Caki2 (cell line): ENCODE data around the gene MACROD1. TPM values are rescaled to one million over a fixed set of nuclear protein-coding genes. Genes with fewer than 3 reads are reported as not detected.

Experiments used
- DNase-seq: peaks from one replicate; pipeline ENCODE4 v3.0.0-alpha.2; 2015; ENCODE audit warnings: low read depth
- in situ Hi-C: cut with HindIII; loops from 2 replicates; pipeline ENCODE4 v1.10.0; 2016; ENCODE audit warnings: low sequenced_read_pairs, low pct_unique_long_range_greater_than_20kb, mixed read lengths
- total RNA-seq: library from RNA; depleted of rRNA; stranded (reverse); fragments of >200 nt; shearing (Covaris generic); gene quantifications from 2 replicates; pipeline ENCODE4 v1.2.3, GENCODE V29; 2014; ENCODE audit warnings: low replicate concordance

MACROD1 gene
- total RNA-seq, 1 experiment from 2014 or later = 42.9 TPM

- in situ Hi-C loops = no loop called here
- DNase-seq = no peak
These were observed 159.5 kb downstream of the MACROD1 start for GRCh38 chr11:64006398-64006797.

DNA sequence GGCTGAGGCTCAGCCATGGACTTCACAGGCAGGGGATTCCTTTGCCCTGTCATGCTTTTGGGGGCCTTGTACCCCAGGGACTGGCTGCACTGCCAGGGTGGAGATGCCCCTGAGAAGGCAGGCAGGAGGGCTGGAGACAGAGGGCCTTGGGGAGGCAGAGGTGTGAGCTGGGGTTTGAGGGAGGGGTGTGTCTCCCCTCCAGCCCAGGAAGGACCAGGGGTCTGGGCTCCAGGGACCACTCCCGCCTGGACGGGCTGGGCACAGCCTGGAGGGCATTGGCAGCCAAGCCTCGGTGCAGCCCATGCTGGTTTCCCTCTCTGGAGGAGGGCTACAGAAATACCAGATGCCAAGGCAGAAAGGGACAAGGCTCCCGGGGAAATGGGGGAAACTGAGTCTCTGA, 160.2 kb downstream of the MACROD1 start:
- in situ Hi-C loops = no loop called here

GRCh38 chr11:64004590-64004984, 161.3 kb downstream of the MACROD1 start:
- DNase-seq = no peak
- in situ Hi-C loops = no loop called here

More for the DNA sequence above, 160.2 kb downstream of the MACROD1 start:
- no peak for DNase-seq

- in situ Hi-C loops = no loop called here
- DNase-seq = peak; percentile 68
These were observed 161.9 kb downstream of the MACROD1 start for GRCh38 chr11:64003807-64004589.

GRCh38 chr11:64001484-64002420, 164.2 kb downstream of the MACROD1 start:
- in situ Hi-C loops = no loop called here
- no peak for DNase-seq

- no peak for DNase-seq
- in situ Hi-C loops = no loop called here
These were observed 165.0 kb downstream of the MACROD1 start for GRCh38 chr11:64000740-64001483.

DNA sequence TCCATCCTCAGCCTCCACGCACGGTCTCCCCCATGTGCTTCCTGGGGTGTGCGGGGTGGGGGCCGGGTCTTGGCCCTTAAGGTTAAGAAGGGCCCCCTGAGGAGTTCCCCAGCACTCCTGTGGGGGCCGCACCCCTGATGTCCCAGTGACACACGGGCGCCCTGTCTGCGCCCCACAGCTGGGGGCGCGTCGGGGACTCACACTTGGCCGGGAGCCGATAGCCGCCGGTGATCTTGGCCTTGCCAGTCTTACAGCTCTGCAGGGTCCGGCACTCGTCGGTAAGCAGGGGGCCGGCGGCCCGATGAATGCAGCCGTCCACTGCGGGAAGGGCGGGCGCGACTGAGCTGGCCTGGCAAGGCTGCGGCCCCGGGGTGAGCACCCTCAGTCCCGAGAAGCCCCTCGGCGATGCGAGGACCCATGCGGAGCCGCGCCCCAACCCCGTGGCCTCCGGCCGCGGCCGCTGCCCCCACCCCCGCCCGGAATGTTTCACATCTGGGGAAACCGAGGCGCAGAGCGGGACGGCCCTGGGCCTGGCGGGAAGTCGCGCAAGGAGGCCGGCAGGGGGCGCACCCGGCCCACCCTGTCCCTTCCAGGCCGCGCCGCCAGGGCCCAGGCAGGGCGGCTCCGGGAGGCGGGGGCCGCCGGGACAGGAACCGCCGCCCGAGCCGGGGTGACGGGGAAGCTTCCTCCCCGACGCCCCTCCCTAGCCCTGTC, 165.7 kb downstream of the MACROD1 start:
- no peak for DNase-seq
- in situ Hi-C loops = no loop called here

DNA sequence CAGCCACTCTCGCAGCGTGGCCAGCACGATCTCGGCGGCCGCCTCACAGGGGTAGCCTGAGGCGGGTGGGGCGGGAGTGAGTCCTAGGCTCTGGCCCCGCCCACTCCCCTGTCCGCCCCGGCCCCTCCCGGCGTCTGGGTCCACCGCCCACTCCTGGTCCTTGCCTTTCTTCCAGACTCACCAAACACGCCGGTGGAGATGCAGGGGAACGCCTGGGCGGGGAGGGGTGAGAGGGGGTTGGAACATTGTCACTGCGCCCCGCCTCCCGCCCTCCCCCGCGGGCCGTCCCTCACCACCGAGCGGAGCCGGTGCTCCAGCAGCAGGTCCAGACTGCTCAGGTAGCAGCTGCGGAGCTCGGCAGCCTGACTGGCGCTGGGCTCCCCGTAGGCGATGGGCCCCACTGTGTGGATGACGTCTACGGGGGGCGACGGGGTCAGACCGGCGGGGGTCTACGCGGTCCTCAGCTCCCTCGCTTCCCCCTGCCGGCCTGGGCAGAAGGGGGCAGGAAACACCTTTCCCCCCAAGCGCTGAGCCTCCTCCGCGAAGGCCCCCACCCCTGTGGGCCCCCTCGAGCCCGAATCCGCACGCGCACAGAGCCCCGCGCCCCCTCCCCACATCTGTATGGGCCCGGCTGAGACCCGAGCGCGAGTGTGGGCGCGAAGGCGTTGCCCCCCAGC, 166.4 kb downstream of the MACROD1 start:
- in situ Hi-C loops = no loop called here
- no peak for DNase-seq

GRCh38 chr11:63998558-63999348, 167.2 kb downstream of the MACROD1 start:
- in situ Hi-C loops = no loop called here
- DNase-seq = no peak

GRCh38 chr11:63997801-63998337, 168.0 kb downstream of the MACROD1 start:
- in situ Hi-C loops = no loop called here

DNA sequence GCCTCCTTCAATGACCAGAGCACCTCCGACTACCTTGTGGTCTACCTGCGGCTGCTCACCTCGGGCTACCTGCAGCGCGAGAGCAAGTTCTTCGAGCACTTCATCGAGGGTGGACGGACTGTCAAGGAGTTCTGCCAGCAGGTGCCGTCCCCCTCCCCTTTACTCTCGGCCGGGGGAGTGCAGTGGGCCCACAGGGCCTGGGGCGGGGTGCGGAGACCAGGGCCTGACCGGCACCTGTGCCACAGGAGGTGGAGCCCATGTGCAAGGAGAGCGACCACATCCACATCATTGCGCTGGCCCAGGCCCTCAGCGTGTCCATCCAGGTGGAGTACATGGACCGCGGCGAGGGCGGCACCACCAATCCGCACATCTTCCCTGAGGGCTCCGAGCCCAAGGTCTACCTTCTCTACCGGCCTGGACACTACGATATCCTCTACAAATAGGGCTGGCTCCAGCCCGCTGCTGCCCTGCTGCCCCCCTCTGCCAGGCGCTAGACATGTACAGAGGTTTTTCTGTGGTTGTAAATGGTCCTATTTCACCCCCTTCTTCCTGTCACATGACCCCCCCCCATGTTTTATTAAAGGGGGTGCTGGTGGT, 168.7 kb downstream of the MACROD1 start:
- no peak for DNase-seq
- in situ Hi-C loops = no loop called here

More at GRCh38 chr11:63997801-63998337, 168.0 kb downstream of the MACROD1 start:
- DNase-seq = no peak

- DNase-seq = no peak
- in situ Hi-C loops = no loop called here
These were observed 169.4 kb downstream of the MACROD1 start for GRCh38 chr11:63996512-63996911.

DNA sequence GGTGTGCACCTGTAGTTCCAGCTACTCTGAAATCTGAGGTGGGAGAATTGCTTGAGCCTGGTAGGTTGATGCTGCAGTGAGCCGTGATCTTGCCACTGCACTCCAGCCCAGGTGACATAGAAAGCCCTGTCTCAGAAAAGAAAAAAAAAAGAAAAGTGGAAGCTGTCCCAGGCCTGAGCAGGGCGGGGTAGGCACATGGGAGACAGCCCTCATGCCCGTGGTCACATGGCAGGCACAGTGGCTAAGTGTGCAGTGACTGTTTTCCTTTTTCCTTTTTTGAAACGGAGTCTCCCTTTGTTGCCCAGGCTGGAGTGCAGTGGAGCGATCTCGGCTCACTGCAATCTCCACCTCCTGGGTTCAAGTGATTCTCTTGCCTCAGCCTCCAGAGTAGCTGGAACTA, 171.9 kb downstream of the MACROD1 start:
- in situ Hi-C loops = no loop called here
- DNase-seq = no peak

DNA sequence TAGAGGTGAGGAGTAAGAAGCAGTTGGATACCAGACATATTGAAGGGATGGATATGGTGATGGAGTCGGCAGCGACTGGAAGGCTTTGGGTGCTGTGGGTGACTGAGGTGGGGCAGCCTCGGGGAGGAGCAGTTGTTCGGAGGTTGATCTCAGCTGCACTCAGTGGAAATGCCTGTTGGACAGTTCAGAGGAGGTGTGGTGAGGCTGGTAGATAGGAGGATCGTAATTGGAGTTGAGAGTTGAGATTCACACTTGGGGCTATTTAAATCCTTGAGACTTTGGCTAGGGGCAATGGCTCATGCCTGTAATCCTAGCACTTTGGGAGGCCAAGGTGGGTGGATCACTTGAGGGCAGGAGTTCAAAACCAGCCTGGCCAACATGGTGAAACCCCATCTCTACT, 172.8 kb downstream of the MACROD1 start:
- in situ Hi-C loops = no loop called here
- no peak for DNase-seq

GRCh38 chr11:63991558-63991957, 174.4 kb downstream of the MACROD1 start:
- DNase-seq = no peak
- in situ Hi-C loops = no loop called here

GRCh38 chr11:63986932-63987513, 178.9 kb downstream of the MACROD1 start:
- DNase-seq = no peak
- in situ Hi-C loops = no loop called here
